ENCODE results near the gene DNMT3A.

DNA sequence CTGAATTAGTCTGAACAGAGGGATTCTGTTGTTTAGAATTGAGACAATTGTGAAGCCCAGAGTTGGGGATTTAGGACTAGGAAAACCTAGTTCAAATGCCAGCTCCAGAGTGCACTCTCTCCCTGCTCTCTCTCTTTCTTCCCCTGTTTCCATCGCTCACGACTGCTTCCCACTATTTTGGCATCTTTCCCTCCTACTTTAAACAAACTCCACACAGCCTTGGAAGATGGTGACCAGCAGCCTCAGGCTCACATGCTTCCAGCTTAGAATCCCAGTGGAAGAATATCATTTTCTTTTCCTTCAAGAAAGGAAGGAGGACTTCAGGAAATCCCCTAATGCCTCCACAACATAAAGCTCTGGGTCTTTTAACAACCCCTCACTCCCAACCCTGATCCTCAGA lies 6.1 kb upstream of the DNMT3A start:
- TF ChIP-seq CTCF (IDR thresholded peaks at IDR 0.05) (no peak), POLR2A (IDR thresholded peaks at IDR 0.05) (no peak)

Data from testis (tissue), 2 donors.